Cardiac septum (tissue), 1 donor: Measurements from ENCODE around the gene OR2AT4. TPM values are rescaled to one million over a fixed set of nuclear protein-coding genes. Genes with fewer than 3 reads are reported as not detected.
"Not testable (repeated sequence)": the region's sequence is repeated elsewhere in the genome, so short reads cannot be mapped to it uniquely, and the experiment has no call there.

Source experiments
- DNase-seq: peaks from one replicate; pipeline ENCODE4 v3.0.0-alpha.2; 2020; ENCODE audit warnings: low spot score
- intact Hi-C: fragments of 100-400 bp; cut with DNase I; formaldehyde crosslinking; loops from one replicate; pipeline ENCODE4 v1.14.0; 2022
- total RNA-seq: library from RNA; stranded (reverse); fragmentation: NEBNext Ultra II Directional; extraction: Animal tissue kit (Norgen Biotek cat#: 25700); gene quantifications from one replicate; pipeline ENCODE4 v1.2.1, GENCODE V29; 2021
- donor health status: DM: no; HTN: no; CAD: no.

The OR2AT4 gene
- total RNA-seq, 1 donor from 2014 or later, result not detected

GRCh38 chr11:75105967-75106681 lies 9.4 kb upstream of the OR2AT4 start:
- DNase-seq, intact Hi-C loops: not testable (repeated sequence)

GRCh38 chr11:75105462-75105925 lies 8.8 kb upstream of the OR2AT4 start:
- intact Hi-C loops, result no loop called here
- DNase-seq, result no peak

GRCh38 chr11:75103380-75104026 lies 6.8 kb upstream of the OR2AT4 start:
- intact Hi-C loops, result no loop called here
- no peak for DNase-seq

GRCh38 chr11:75101424-75102128 lies 4.9 kb upstream of the OR2AT4 start:
- DNase-seq, result no peak
- intact Hi-C loops, result no loop called here

- intact Hi-C loops, result no loop called here
- no peak for DNase-seq
These were observed 3.6 kb upstream of the OR2AT4 start for GRCh38 chr11:75100314-75100713.

- intact Hi-C loops, result no loop called here
- DNase-seq, result no peak
These were observed 3.0 kb upstream of the OR2AT4 start for GRCh38 chr11:75099635-75100034.

GRCh38 chr11:75098835-75099439 lies 2.3 kb upstream of the OR2AT4 start:
- DNase-seq, intact Hi-C loops: not testable (repeated sequence)

GRCh38 chr11:75098181-75098580 lies 1.5 kb upstream of the OR2AT4 start:
- DNase-seq, intact Hi-C loops: not testable (repeated sequence)

GRCh38 chr11:75097173-75097557 lies 489 bp upstream of the OR2AT4 start:
- intact Hi-C loops, result no loop called here
- DNase-seq, result no peak

GRCh38 chr11:75094382-75094781 lies 2.3 kb downstream of the OR2AT4 start:
- intact Hi-C loops, DNase-seq: not testable (repeated sequence)

- DNase-seq, result no peak
- intact Hi-C loops, result no loop called here
These were observed 6.0 kb downstream of the OR2AT4 start for GRCh38 chr11:75090671-75091177.

- intact Hi-C loops, result no loop called here
- DNase-seq, result no peak
These were observed 9.1 kb downstream of the OR2AT4 start for GRCh38 chr11:75087319-75088305.

- intact Hi-C loops, result no loop called here
- DNase-seq, result no peak
These were observed 11.8 kb downstream of the OR2AT4 start for GRCh38 chr11:75084883-75085282.

- intact Hi-C loops, result no loop called here
- no peak for DNase-seq
These were observed 13.5 kb downstream of the OR2AT4 start for GRCh38 chr11:75083217-75083605.

- intact Hi-C loops, result no loop called here
- no peak for DNase-seq
These were observed 14.0 kb downstream of the OR2AT4 start for GRCh38 chr11:75082601-75083216.

GRCh38 chr11:75079546-75079945 lies 17.1 kb downstream of the OR2AT4 start:
- intact Hi-C loops, result no loop called here
- no peak for DNase-seq

- DNase-seq, result no peak
- intact Hi-C loops, result no loop called here
These were observed 18.4 kb downstream of the OR2AT4 start for GRCh38 chr11:75078233-75078632.

- no peak for DNase-seq
- intact Hi-C loops, result no loop called here
These were observed 19.4 kb downstream of the OR2AT4 start for GRCh38 chr11:75077316-75077715.
